Endothelial cell (in vitro differentiated cells): ENCODE measurements around the gene IQCH. TPM values are rescaled to one million over a fixed set of nuclear protein-coding genes. Genes with fewer than 3 reads are reported as not detected.

Experiments
- DNase-seq: peaks from one replicate; pipeline ENCODE4 v3.0.0; 2021; ENCODE audit warnings: low spot score
- H3K27ac Mint-ChIP-seq: one replicate; pipeline ENCODE4 v1.8.0; 2021; ENCODE audit warnings: mixed read lengths, inconsistent platforms; ENCODE audit not compliant: unreplicated experiment
- H3K27me3 Mint-ChIP-seq: one replicate; pipeline ENCODE4 v1.8.0; 2021; ENCODE audit warnings: mild to moderate bottlenecking, moderate library complexity, mixed read lengths, inconsistent platforms; ENCODE audit not compliant: unreplicated experiment
- H3K36me3 Mint-ChIP-seq: one replicate; pipeline ENCODE4 v1.8.0; 2021; ENCODE audit warnings: mild to moderate bottlenecking, low read depth, mixed read lengths, inconsistent platforms; ENCODE audit not compliant: unreplicated experiment
- H3K4me1 Mint-ChIP-seq: one replicate; pipeline ENCODE4 v1.8.0; 2021; ENCODE audit warnings: mild to moderate bottlenecking, mixed read lengths, inconsistent platforms; ENCODE audit not compliant: unreplicated experiment
- H3K4me3 Mint-ChIP-seq: one replicate; pipeline ENCODE4 v1.8.0; 2021; ENCODE audit warnings: mild to moderate bottlenecking, mixed read lengths, inconsistent platforms; ENCODE audit not compliant: unreplicated experiment
- H3K9me3 Mint-ChIP-seq: one replicate; pipeline ENCODE4 v1.8.0; 2021; ENCODE audit warnings: mixed read lengths, inconsistent platforms; ENCODE audit not compliant: unreplicated experiment
- total RNA-seq: library from RNA; stranded (reverse); fragmentation: NEBNext Ultra II Directional; extraction: Animal tissue kit (Norgen Biotek cat#: 25700); gene quantifications from one replicate; pipeline ENCODE4 v1.2.1, GENCODE V29; 2021; ENCODE audit not compliant: unreplicated experiment
- TF ChIP-seq, protein P1 (sequence below): fragments of 200-600 bp; sonication (generic); IDR thresholded peaks from one replicate; pipeline ENCODE4 v1.5.0; 2021; ENCODE audit warnings: antibody characterized with exemption; ENCODE audit not compliant: unreplicated experiment

The IQCH gene
- total RNA-seq, 1 donor from 2014 or later = 2.4 TPM

DNA sequence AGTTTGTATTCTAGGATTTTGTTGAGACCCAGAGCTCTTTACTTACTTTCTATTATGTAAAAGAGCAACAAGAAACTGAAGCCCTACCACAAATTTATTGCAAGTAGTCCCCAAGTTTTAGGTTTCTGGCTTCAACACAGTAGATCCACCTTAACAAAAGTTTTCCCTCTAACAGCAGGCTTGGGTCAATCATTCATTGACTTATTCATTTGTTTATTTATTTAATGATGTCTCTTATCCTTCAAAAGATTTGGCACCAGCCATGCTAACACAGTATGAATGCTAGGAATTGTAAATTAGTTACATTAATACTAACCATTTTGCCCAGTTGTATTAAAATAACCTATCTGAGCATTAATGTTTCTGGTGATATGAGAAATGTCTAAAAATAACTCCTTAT lies 88.6 kb downstream of the IQCH start:
- Mint-ChIP-seq H3K27ac (no peak overlapping the region), H3K4me1 (peaks cover 7% of the 10 kb centered on the region), H3K9me3 (no peaks in the 10 kb centered on the region), H3K4me3 (no peak overlapping the region), H3K36me3 (peaks cover 6% of the 10 kb centered on the region), H3K27me3 (no peaks in the 10 kb centered on the region)
- TF ChIP-seq, protein P1, sequence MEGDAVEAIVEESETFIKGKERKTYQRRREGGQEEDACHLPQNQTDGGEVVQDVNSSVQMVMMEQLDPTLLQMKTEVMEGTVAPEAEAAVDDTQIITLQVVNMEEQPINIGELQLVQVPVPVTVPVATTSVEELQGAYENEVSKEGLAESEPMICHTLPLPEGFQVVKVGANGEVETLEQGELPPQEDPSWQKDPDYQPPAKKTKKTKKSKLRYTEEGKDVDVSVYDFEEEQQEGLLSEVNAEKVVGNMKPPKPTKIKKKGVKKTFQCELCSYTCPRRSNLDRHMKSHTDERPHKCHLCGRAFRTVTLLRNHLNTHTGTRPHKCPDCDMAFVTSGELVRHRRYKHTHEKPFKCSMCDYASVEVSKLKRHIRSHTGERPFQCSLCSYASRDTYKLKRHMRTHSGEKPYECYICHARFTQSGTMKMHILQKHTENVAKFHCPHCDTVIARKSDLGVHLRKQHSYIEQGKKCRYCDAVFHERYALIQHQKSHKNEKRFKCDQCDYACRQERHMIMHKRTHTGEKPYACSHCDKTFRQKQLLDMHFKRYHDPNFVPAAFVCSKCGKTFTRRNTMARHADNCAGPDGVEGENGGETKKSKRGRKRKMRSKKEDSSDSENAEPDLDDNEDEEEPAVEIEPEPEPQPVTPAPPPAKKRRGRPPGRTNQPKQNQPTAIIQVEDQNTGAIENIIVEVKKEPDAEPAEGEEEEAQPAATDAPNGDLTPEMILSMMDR = no peak
- DNase-seq = no peak

DNA sequence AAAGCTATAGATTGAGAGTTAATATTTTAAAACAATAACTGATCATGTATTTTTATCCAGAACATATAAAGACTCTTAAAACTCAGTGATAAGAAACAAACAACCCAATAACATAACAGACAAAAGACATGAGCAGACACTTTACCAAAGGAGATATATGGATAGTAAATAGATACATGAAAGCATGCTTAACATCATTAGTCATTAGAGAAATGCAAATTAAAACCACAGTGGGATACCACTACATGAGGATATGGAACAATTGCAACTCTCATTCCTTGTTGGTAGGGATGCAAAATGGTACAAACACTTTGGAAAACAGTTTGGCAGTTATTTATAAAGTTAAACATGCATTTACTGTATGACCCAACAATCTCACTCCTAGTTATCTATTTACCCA lies 95.0 kb downstream of the IQCH start:
- H3K27ac Mint-ChIP-seq = no peak overlapping the region
- TF ChIP-seq, protein P1 = no peak
- no peak overlapping the region for H3K4me3 Mint-ChIP-seq
- DNase-seq = no peak
- H3K4me1 Mint-ChIP-seq = no peaks in the 10 kb centered on the region
- H3K9me3 Mint-ChIP-seq = no peaks in the 10 kb centered on the region
- peaks cover 5% of the 10 kb centered on the region for H3K36me3 Mint-ChIP-seq
- no peaks in the 10 kb centered on the region for H3K27me3 Mint-ChIP-seq

DNA sequence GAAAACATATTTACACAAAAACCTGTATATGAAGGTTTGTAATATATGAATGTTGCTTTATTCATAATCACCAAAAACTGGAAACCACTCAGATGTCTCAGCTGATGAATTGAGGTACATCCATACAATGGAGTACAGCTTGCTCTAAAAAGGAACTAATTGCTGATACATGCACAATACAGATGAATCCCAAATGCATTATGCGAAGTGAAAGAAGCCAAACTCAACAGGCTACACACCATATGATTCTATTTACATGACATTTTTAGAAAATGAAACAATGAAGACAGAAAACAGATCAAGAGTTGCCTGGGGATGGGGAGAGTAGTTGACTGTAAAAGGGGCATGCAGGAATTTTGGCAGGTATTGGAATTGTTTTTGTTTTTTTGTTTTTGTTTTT lies 95.5 kb downstream of the IQCH start:
- H3K4me1 Mint-ChIP-seq = no peaks in the 10 kb centered on the region
- H3K4me3 Mint-ChIP-seq = no peak overlapping the region
- no peaks in the 10 kb centered on the region for H3K27me3 Mint-ChIP-seq
- no peak overlapping the region for H3K27ac Mint-ChIP-seq
- no peaks in the 10 kb centered on the region for H3K9me3 Mint-ChIP-seq
- H3K36me3 Mint-ChIP-seq = peaks cover 4% of the 10 kb centered on the region
- TF ChIP-seq, protein P1 = no peak
- DNase-seq = no peak

DNA sequence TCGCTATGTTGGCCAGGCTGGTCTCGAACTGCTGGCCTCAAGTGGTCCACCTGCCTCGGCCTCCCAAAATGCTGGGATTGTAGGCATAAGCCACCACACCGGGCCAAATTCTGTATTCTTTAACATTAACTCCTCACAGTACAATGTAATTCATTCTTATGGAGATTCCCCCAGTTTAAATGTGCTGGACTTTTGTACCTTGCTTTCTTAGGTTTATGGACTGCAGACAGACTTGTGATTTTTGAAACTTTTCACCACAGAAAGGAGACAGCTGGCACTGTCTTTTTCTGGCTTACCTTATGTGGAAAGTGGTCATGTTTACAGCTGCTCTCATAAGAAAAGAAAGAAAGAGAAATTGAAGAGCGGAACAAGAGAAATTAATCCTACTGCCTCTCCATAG lies 103.8 kb downstream of the IQCH start:
- Mint-ChIP-seq H3K27me3 (peaks cover 2% of the 10 kb centered on the region), H3K4me1 (no peaks in the 10 kb centered on the region), H3K27ac (no peak overlapping the region), H3K4me3 (no peak overlapping the region), H3K9me3 (no peaks in the 10 kb centered on the region), H3K36me3 (no peaks in the 10 kb centered on the region)
- TF ChIP-seq, protein P1 = no peak
- no peak for DNase-seq

DNA sequence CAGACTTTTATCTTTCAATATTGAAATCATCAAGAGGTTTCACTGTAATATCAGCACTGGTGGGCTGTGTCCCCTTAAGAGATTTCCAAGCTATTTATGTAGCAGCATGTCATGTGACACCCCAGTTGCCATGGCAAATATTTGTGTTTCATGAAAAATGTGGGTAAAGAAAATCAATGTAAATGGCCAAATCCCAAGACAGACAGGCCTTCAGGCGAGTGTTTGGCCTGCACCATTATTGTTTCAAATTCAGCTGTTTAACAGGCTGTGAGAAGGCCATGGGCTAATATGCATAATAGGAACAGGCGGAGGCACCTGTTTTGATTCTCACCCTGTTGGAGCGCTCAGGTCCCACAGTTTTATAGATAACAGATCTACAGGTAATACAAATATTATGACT lies 104.2 kb downstream of the IQCH start:
- no peak overlapping the region for H3K27ac Mint-ChIP-seq
- no peak for DNase-seq
- H3K36me3 Mint-ChIP-seq = no peaks in the 10 kb centered on the region
- TF ChIP-seq, protein P1 = no peak
- H3K4me3 Mint-ChIP-seq = no peak overlapping the region
- H3K9me3 Mint-ChIP-seq = no peaks in the 10 kb centered on the region
- peaks cover 2% of the 10 kb centered on the region for H3K27me3 Mint-ChIP-seq
- H3K4me1 Mint-ChIP-seq = no peaks in the 10 kb centered on the region
